Stomach smooth muscle (tissue), 2 donors: ENCODE data around the gene MBP.

Experiments
- H3K27ac ChIP-seq: one replicate; pipeline ENCODE4 v1.7.0; 2013; ENCODE audit warnings: mild to moderate bottlenecking, low read length, inconsistent platforms
- H3K27me3 ChIP-seq, 2 donors: one replicate each; pipeline ENCODE4 v1.7.0; 2013; ENCODE audit warnings: low read length in 2 of 2; ENCODE audit not compliant: insufficient read depth in 2 of 2, control insufficient read depth in 1 of 2
- H3K36me3 ChIP-seq, 2 donors: one replicate each; pipeline ENCODE4 v1.7.0; 2013; ENCODE audit warnings: low read length in 2 of 2; ENCODE audit not compliant: control insufficient read depth in 2 of 2, insufficient read depth in 2 of 2
- H3K4me1 ChIP-seq: one replicate; pipeline ENCODE4 v1.7.0; 2013; ENCODE audit warnings: low read length; ENCODE audit not compliant: control insufficient read depth, insufficient read depth
- H3K4me3 ChIP-seq, 2 donors: one replicate each; pipeline ENCODE4 v1.7.0; 2013; ENCODE audit warnings: low read length in 2 of 2
- H3K9ac ChIP-seq, 2 donors: one replicate each; pipeline ENCODE4 v1.7.0; 2013; ENCODE audit warnings: low read length in 2 of 2, mild to moderate bottlenecking in 1 of 2
- H3K9me3 ChIP-seq, 2 donors: one replicate each; pipeline ENCODE4 v1.7.0; 2013; ENCODE audit warnings: low read length in 2 of 2; ENCODE audit not compliant: control insufficient read depth in 2 of 2
- donor health status: healthy.
- donor health status: Pancreatic carcinoma.

The MBP gene

GRCh38 chr18:77119851-77120491, 12.6 kb downstream of the MBP start:
- H3K27me3 ChIP-seq, result peaks cover 0 to 7% of the 10 kb centered on the region in 2 donors
- H3K4me1 ChIP-seq, result peaks cover 2% of the 10 kb centered on the region
- no peak overlapping the region for H3K4me3 ChIP-seq
- H3K27ac ChIP-seq, result no peak overlapping the region
- peaks cover 0 to 4% of the 10 kb centered on the region in 2 donors for H3K36me3 ChIP-seq
- H3K9me3 ChIP-seq, result no peaks in the 10 kb centered on the region
- H3K9ac ChIP-seq, result no peak overlapping the region

GRCh38 chr18:77119101-77119850, 13.3 kb downstream of the MBP start:
- H3K27me3 ChIP-seq, result peaks cover 0 to 2% of the 10 kb centered on the region in 2 donors
- no peak overlapping the region for H3K27ac ChIP-seq
- H3K4me1 ChIP-seq, result peaks cover 3% of the 10 kb centered on the region
- H3K9me3 ChIP-seq, result no peaks in the 10 kb centered on the region
- no peak overlapping the region for H3K4me3 ChIP-seq
- peaks cover 0 to 4% of the 10 kb centered on the region in 2 donors for H3K36me3 ChIP-seq
- H3K9ac ChIP-seq, result no peak overlapping the region

- H3K9ac ChIP-seq, result no peak overlapping the region
- peaks cover 7% of the 10 kb centered on the region for H3K4me1 ChIP-seq
- H3K27ac ChIP-seq, result no peak overlapping the region
- H3K4me3 ChIP-seq, result no peak overlapping the region
- peaks cover 0 to 5% of the 10 kb centered on the region in 2 donors for H3K36me3 ChIP-seq
- H3K9me3 ChIP-seq, result no peaks in the 10 kb centered on the region
- no peaks in the 10 kb centered on the region for H3K27me3 ChIP-seq
Observed at GRCh38 chr18:77118256-77119090, 14.1 kb downstream of the MBP start.

GRCh38 chr18:77116201-77117080, 16.1 kb downstream of the MBP start:
- Histone ChIP-seq H3K9ac (no peak overlapping the region), H3K4me3 (no peak overlapping the region), H3K36me3 (peaks cover 0 to 8% of the 10 kb centered on the region in 2 donors), H3K27me3 (no peaks in the 10 kb centered on the region), H3K4me1 (peaks cover 7% of the 10 kb centered on the region), H3K27ac (no peak overlapping the region), H3K9me3 (no peaks in the 10 kb centered on the region)

- H3K9me3 ChIP-seq, result no peaks in the 10 kb centered on the region
- H3K4me1 ChIP-seq, result peaks cover 9% of the 10 kb centered on the region
- peaks cover 0 to 8% of the 10 kb centered on the region in 2 donors for H3K36me3 ChIP-seq
- H3K9ac ChIP-seq, result no peak overlapping the region
- no peaks in the 10 kb centered on the region for H3K27me3 ChIP-seq
- no peak overlapping the region for H3K4me3 ChIP-seq
- no peak overlapping the region for H3K27ac ChIP-seq
Observed at GRCh38 chr18:77115192-77115953, 17.2 kb downstream of the MBP start.

- Histone ChIP-seq H3K27me3 (no peaks in the 10 kb centered on the region), H3K36me3 (peaks cover 0 to 8% of the 10 kb centered on the region in 2 donors), H3K4me3 (no peak overlapping the region), H3K9ac (no peak overlapping the region), H3K4me1 (peaks cover 9% of the 10 kb centered on the region), H3K9me3 (no peaks in the 10 kb centered on the region), H3K27ac (no peak overlapping the region)
Observed at GRCh38 chr18:77114415-77115191, 18.0 kb downstream of the MBP start.

GRCh38 chr18:77114152-77114414, 18.5 kb downstream of the MBP start:
- H3K9ac ChIP-seq, result no peak overlapping the region
- H3K4me1 ChIP-seq, result peaks cover 12% of the 10 kb centered on the region
- H3K27me3 ChIP-seq, result no peaks in the 10 kb centered on the region
- H3K36me3 ChIP-seq, result peaks cover 0 to 8% of the 10 kb centered on the region in 2 donors
- no peaks in the 10 kb centered on the region for H3K9me3 ChIP-seq
- H3K27ac ChIP-seq, result no peak overlapping the region
- no peak overlapping the region for H3K4me3 ChIP-seq

- no peak overlapping the region for H3K27ac ChIP-seq
- H3K9ac ChIP-seq, result no peak overlapping the region
- H3K4me3 ChIP-seq, result no peak overlapping the region
Observed at GRCh38 chr18:77113361-77114151, 19.0 kb downstream of the MBP start.

GRCh38 chr18:77112747-77113092, 19.9 kb downstream of the MBP start:
- Histone ChIP-seq H3K9ac (no peak overlapping the region), H3K36me3 (peaks cover 0 to 8% of the 10 kb centered on the region in 2 donors), H3K9me3 (no peaks in the 10 kb centered on the region), H3K27me3 (no peaks in the 10 kb centered on the region), H3K4me1 (peaks cover 22% of the 10 kb centered on the region), H3K27ac (no peak overlapping the region), H3K4me3 (no peak overlapping the region)

More at GRCh38 chr18:77113361-77114151, 19.0 kb downstream of the MBP start:
- Histone ChIP-seq H3K9me3 (no peaks in the 10 kb centered on the region), H3K4me1 (peaks cover 17% of the 10 kb centered on the region), H3K27me3 (no peaks in the 10 kb centered on the region), H3K36me3 (peaks cover 0 to 8% of the 10 kb centered on the region in 2 donors)
